ENCODE results near the gene IGFBP5. TPM values are rescaled to one million over a fixed set of nuclear protein-coding genes. Genes with fewer than 3 reads are reported as not detected.
A peak's percentile ranks its signal among the peaks of the same experiment; 100 is the strongest.

The IGFBP5 gene
- total RNA-seq, 1 donor from 2014 or later: 169 TPM

- Histone ChIP-seq H3K36me3 (no peaks in the 10 kb centered on the region), H3K27me3 (peaks cover 15% of the 10 kb centered on the region), H3K27ac (no peak overlapping the region), H3K9me3 (no peaks in the 10 kb centered on the region), H3K4me3 (no peak overlapping the region), H3K4me1 (peaks cover 6% of the 10 kb centered on the region)
- DNase-seq: peak; percentile 62
- no peak for TF ChIP-seq CTCF (IDR thresholded peaks at IDR 0.05)
- intact Hi-C loops (cut with DNase I): loop anchor here (10.0 kb wide), 2 partner anchors 826 to 1026 kb away; no protein-coding TSS in a partner anchor
- ATAC-seq: peak; percentile 22
Measured at GRCh38 chr2:216688731-216689340, 6.5 kb downstream of the IGFBP5 start.

- peaks cover 2% of the 10 kb centered on the region for H3K4me1 ChIP-seq
- peak; percentile 29 for TF ChIP-seq CTCF (IDR thresholded peaks at IDR 0.05)
- intact Hi-C loops (cut with DNase I): loop anchor here (10.0 kb wide), 2 partner anchors 827 to 1027 kb away; no protein-coding TSS in a partner anchor
- ATAC-seq (no peak), DNase-seq (peak; percentile 39)
- H3K4me3 ChIP-seq: no peak overlapping the region
- H3K27ac ChIP-seq: no peak overlapping the region
- H3K36me3 ChIP-seq: no peaks in the 10 kb centered on the region
- H3K27me3 ChIP-seq: peaks cover 13% of the 10 kb centered on the region
- H3K9me3 ChIP-seq: no peaks in the 10 kb centered on the region
Measured at GRCh38 chr2:216687646-216688045, 7.7 kb downstream of the IGFBP5 start.

GRCh38 chr2:216687111-216687510, 8.2 kb downstream of the IGFBP5 start:
- Histone ChIP-seq H3K9me3 (no peaks in the 10 kb centered on the region), H3K27me3 (peaks cover 11% of the 10 kb centered on the region), H3K4me1 (peaks cover 4% of the 10 kb centered on the region), H3K36me3 (no peaks in the 10 kb centered on the region), H3K27ac (no peak overlapping the region), H3K4me3 (no peak overlapping the region)
- intact Hi-C loops (cut with DNase I): loop anchor here (10.0 kb wide), 2 partner anchors 828 to 1028 kb away; no protein-coding TSS in a partner anchor
- DNase-seq: peak; percentile 27
- TF ChIP-seq CTCF (IDR thresholded peaks at IDR 0.05): no peak
- ATAC-seq: no peak

- no peaks in the 10 kb centered on the region for H3K36me3 ChIP-seq
- intact Hi-C loops (cut with DNase I): loop anchor here (10.0 kb wide), 2 partner anchors 829 to 1029 kb away; no protein-coding TSS in a partner anchor
- ATAC-seq: no peak
- H3K9me3 ChIP-seq: no peaks in the 10 kb centered on the region
- H3K4me3 ChIP-seq: no peak overlapping the region
- H3K27me3 ChIP-seq: peaks cover 5% of the 10 kb centered on the region
- H3K27ac ChIP-seq: no peak overlapping the region
- peak; percentile 18 for DNase-seq
- H3K4me1 ChIP-seq: peaks cover 5% of the 10 kb centered on the region
- TF ChIP-seq CTCF (IDR thresholded peaks at IDR 0.05): no peak
Measured at GRCh38 chr2:216685327-216685875, 9.9 kb downstream of the IGFBP5 start.

- H3K36me3 ChIP-seq: no peaks in the 10 kb centered on the region
- peak overlapping the region; percentile 61 for H3K27ac ChIP-seq
- TF ChIP-seq CTCF (IDR thresholded peaks at IDR 0.05): no peak
- ATAC-seq (peak; percentile 70), DNase-seq (no peak)
- H3K9me3 ChIP-seq: no peaks in the 10 kb centered on the region
- H3K4me3 ChIP-seq: no peak overlapping the region
- no peaks in the 10 kb centered on the region for H3K27me3 ChIP-seq
- intact Hi-C loops (cut with DNase I): loop anchor here (10.0 kb wide), 2 partner anchors 831 to 1031 kb away; no protein-coding TSS in a partner anchor
- H3K4me1 ChIP-seq: peaks cover 5% of the 10 kb centered on the region
Measured at GRCh38 chr2:216683846-216684245, 11.5 kb downstream of the IGFBP5 start.
